ENCODE measurements around the gene CAMSAP2. TPM values are rescaled to one million over a fixed set of nuclear protein-coding genes. Genes with fewer than 3 reads are reported as not detected.

CAMSAP2 gene
- total RNA-seq, 1 donor from 2014 or later: 43.9 TPM

DNA sequence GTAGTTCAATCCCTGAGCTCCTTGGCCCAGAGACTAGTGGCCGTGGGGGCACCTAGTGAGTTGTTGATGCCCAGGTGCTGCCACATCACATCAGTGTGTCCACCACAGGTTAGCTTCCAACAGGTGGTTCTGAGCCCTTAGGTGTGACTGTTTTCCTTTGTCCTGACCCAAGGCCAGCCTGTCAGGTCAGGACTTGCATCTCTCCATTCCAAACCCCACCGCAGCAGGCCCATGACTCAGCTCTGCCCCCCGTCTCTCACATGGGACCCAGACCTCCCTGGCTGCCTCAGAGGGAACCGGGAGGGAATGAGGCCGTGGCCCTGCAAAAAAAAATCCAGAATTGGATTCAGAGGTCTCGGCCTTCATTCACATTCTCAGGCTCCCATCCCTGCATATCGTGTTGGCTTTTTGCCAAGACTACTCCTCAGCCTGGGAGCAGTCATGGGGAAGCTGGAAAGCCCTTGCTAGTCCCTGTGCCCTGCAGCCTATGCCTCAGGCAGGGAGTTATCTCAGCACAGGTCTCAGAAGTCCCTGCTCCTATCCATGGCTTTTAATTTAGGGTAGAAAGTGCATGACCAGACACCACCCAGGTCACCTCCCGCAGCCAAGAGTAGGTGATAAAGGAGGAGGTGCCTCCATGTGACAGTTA, 163.2 kb downstream of the CAMSAP2 start:
- H3K36me3 Mint-ChIP-seq: peaks cover 22% of the 10 kb centered on the region
- TF ChIP-seq EZH2phosphoT487 (IDR thresholded peaks at IDR 0.05): no peak
- TF ChIP-seq, protein P1, sequence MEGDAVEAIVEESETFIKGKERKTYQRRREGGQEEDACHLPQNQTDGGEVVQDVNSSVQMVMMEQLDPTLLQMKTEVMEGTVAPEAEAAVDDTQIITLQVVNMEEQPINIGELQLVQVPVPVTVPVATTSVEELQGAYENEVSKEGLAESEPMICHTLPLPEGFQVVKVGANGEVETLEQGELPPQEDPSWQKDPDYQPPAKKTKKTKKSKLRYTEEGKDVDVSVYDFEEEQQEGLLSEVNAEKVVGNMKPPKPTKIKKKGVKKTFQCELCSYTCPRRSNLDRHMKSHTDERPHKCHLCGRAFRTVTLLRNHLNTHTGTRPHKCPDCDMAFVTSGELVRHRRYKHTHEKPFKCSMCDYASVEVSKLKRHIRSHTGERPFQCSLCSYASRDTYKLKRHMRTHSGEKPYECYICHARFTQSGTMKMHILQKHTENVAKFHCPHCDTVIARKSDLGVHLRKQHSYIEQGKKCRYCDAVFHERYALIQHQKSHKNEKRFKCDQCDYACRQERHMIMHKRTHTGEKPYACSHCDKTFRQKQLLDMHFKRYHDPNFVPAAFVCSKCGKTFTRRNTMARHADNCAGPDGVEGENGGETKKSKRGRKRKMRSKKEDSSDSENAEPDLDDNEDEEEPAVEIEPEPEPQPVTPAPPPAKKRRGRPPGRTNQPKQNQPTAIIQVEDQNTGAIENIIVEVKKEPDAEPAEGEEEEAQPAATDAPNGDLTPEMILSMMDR (IDR thresholded peaks at IDR 0.05): no peak
- no peak for TF ChIP-seq EZH2 (IDR thresholded peaks at IDR 0.05)
- no peak overlapping the region for H3K4me3 ChIP-seq
- H3K4me2 ChIP-seq: no peak overlapping the region
- no peaks in the 10 kb centered on the region for H3K36me3 ChIP-seq
- H3K4me1 Mint-ChIP-seq: peaks cover 9% of the 10 kb centered on the region
- peaks cover 24% of the 10 kb centered on the region for H4K20me1 ChIP-seq (ENCODE audit: low read depth)
- no peak overlapping the region for H3K27ac ChIP-seq
- peaks cover 13% of the 10 kb centered on the region for H3K79me2 ChIP-seq (ENCODE audit: low read depth)
- no peak for DNase-seq (ENCODE audit: low spot score)
- H3K9ac ChIP-seq: no peak overlapping the region
- no peaks in the 10 kb centered on the region for H3K4me1 ChIP-seq
- peaks cover 6% of the 10 kb centered on the region for H3K27me3 Mint-ChIP-seq (ENCODE audit: insufficient read depth, low read depth)
- H3F3A ChIP-seq (ENCODE audit: low read depth): no peaks in the 10 kb centered on the region
- no peaks in the 10 kb centered on the region for H3K27me3 ChIP-seq
- H3K27ac Mint-ChIP-seq: no peak overlapping the region
- no peaks in the 10 kb centered on the region for H3K9me3 Mint-ChIP-seq
- no peak overlapping the region for H3K4me3 Mint-ChIP-seq
- H2AFZ ChIP-seq (replicated peaks): no peak overlapping the region
- H3K9me3 ChIP-seq (ENCODE audit: low read depth): no peaks in the 10 kb centered on the region

DNA sequence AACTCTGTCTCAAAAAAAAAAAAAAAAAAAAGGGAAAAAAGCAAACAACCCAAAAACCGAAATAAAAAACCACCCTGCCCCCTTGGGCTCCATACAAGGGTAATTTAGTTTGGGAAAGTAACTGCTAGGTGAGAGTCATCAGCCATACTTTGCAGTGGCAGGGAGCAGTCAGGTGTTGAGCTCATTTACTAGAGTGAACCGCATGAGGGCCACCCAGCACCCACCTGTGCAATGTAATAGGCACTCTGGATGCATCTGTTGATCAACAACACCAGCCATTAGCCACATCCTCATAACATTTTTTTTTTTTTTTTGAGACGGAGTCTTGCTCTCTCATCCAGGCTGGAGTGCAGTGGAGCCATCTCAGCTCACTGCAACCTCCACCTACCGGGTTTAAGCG, 165.1 kb downstream of the CAMSAP2 start:
- Histone ChIP-seq H3K9ac (no peak overlapping the region), H3K4me1 (no peaks in the 10 kb centered on the region), H3K27ac (no peak overlapping the region), H3K27me3 (no peaks in the 10 kb centered on the region), H3K79me2 (ENCODE audit: low read depth) (no peaks in the 10 kb centered on the region), H3K9me3 (ENCODE audit: low read depth) (no peaks in the 10 kb centered on the region), H3K4me3 (no peak overlapping the region), H3K36me3 (no peaks in the 10 kb centered on the region), H3F3A (ENCODE audit: low read depth) (no peaks in the 10 kb centered on the region), H2AFZ (replicated peaks) (no peak overlapping the region), H4K20me1 (ENCODE audit: low read depth) (peaks cover 6% of the 10 kb centered on the region), H3K4me2 (no peak overlapping the region)
- H3K9me3 Mint-ChIP-seq: no peaks in the 10 kb centered on the region
- H3K36me3 Mint-ChIP-seq: peaks cover 32% of the 10 kb centered on the region
- H3K4me3 Mint-ChIP-seq: no peak overlapping the region
- TF ChIP-seq EZH2phosphoT487 (IDR thresholded peaks at IDR 0.05) (no peak), EZH2 (IDR thresholded peaks at IDR 0.05) (no peak)
- TF ChIP-seq, protein P1 (IDR thresholded peaks at IDR 0.05): no peak
- H3K4me1 Mint-ChIP-seq: no peaks in the 10 kb centered on the region
- no peak overlapping the region for H3K27ac Mint-ChIP-seq
- peaks cover 6% of the 10 kb centered on the region for H3K27me3 Mint-ChIP-seq (ENCODE audit: insufficient read depth, low read depth)
- DNase-seq (ENCODE audit: low spot score): no peak

DNA sequence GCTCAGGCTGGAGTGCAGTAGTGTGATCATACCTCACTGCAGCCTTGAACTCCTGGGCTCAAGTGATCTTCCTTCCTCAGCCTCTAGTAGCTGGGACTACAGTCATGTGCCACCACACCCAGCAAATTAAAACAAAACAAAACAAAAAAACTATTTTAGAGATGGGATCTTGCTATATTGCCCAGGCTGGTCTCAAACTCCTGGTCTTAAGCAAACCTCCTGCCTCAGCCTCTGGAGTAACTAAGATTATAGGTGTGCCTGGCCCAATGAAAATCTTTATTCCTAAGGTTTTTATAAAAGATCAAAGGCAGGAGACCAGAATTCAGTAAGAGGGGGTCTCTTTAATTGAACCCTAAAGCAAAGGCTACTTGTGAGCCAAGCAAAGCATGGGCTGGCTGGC, 166.1 kb downstream of the CAMSAP2 start:
- H3K4me2 ChIP-seq: no peak overlapping the region
- no peak overlapping the region for H3K4me3 ChIP-seq
- H3K79me2 ChIP-seq (ENCODE audit: low read depth): no peaks in the 10 kb centered on the region
- H2AFZ ChIP-seq (replicated peaks): no peak overlapping the region
- H3K27me3 ChIP-seq: no peaks in the 10 kb centered on the region
- no peak overlapping the region for H3K4me3 Mint-ChIP-seq
- no peak overlapping the region for H3K27ac Mint-ChIP-seq
- H3K36me3 Mint-ChIP-seq: peaks cover 32% of the 10 kb centered on the region
- H3F3A ChIP-seq (ENCODE audit: low read depth): no peaks in the 10 kb centered on the region
- H3K9ac ChIP-seq: no peak overlapping the region
- H3K9me3 Mint-ChIP-seq: no peaks in the 10 kb centered on the region
- TF ChIP-seq, protein P1 (IDR thresholded peaks at IDR 0.05): no peak
- no peak for TF ChIP-seq EZH2 (IDR thresholded peaks at IDR 0.05)
- no peak for TF ChIP-seq EZH2phosphoT487 (IDR thresholded peaks at IDR 0.05)
- peaks cover 4% of the 10 kb centered on the region for H3K36me3 ChIP-seq
- H4K20me1 ChIP-seq (ENCODE audit: low read depth): peaks cover 3% of the 10 kb centered on the region
- no peak for DNase-seq (ENCODE audit: low spot score)
- no peaks in the 10 kb centered on the region for H3K4me1 Mint-ChIP-seq
- no peak overlapping the region for H3K27ac ChIP-seq
- peaks cover 6% of the 10 kb centered on the region for H3K27me3 Mint-ChIP-seq (ENCODE audit: insufficient read depth, low read depth)
- H3K4me1 ChIP-seq: no peaks in the 10 kb centered on the region
- no peaks in the 10 kb centered on the region for H3K9me3 ChIP-seq (ENCODE audit: low read depth)

Data from neural progenitor cell (in vitro differentiated cells).